GM21526 (cell line): ENCODE results near the gene RAI14.
A peak's percentile ranks its signal among the peaks of the same experiment; 100 is the strongest.

ENCODE experiments used
- ATAC-seq: cut with Tn5 transposase; IDR thresholded peaks from one replicate; pipeline ENCODE4 v1.9.1; 2021; ENCODE audit warnings: moderate library complexity; ENCODE audit not compliant: unreplicated experiment, low FRiP score

The RAI14 gene

DNA sequence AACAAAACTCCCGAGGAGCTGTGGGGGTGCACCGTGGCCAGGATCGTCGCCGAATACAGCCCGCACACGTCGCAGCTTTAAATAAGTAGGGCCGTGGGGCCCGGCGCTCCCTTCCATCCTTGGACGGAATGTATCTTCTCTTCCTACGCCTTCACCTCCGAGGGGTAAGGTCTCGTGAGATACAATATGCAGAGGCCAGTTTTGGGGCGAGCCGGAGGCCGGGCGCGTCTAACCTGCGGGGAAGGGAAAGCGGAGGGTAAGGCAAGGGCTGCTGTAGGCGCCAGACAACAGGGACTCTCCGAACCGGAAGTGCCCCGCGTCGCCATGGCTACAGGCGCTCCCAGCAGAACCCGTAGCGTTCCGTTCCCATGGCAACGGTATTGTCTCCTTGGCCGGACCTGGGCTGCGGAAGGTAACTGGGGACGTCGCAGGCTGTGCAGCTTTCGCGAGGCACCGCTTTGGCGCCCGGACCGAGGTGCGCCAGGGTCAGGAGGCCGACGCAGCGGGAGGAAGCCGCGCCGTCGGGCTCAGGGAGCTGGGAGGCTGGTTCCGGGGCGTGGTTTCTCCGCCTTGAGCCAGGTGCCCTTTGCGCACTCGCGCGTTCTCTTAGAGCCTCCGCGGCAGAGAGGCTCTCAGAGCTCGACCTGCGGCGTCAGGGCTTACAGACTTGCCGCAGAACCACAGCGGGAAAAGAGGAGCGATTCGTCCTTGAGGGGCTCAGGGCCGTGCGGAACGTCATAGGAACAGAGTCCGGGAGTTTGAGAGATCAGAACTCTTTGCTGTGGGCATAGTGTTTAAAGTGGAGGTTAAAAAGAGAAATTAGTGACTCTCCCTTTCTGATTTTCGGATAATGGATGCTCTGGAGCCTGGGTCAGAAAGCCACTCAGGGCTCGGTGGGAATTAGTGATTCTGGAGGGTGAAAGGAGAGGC, 182.9 kb downstream of the RAI14 start, which contains the start of gene TTC23L:
TTC23L (plus strand) TSS at position 380 of the 930 bp plus-strand sequence. CDS start 1,508 bp downstream, outside the sequence.
- peak; percentile 98 for ATAC-seq

DNA sequence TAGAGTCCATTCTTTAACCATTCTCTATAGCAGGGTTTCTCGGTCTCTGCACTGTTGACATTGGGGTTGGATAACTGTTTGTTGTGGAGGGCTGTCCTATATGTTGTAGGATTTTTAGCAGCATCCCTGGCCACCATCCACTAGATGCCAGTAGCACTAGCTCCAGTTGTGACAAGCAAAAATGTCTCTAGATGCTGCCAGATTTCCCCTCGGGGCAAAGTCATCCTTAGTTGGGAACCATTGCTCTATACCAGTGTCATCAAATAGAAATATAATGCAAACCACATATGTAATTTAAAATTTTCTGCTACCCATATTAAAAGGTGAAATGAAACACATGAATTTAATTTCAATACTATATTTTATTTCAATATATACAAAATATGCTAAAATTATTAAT, 185.7 kb downstream of the RAI14 start:
- no peak for ATAC-seq

DNA sequence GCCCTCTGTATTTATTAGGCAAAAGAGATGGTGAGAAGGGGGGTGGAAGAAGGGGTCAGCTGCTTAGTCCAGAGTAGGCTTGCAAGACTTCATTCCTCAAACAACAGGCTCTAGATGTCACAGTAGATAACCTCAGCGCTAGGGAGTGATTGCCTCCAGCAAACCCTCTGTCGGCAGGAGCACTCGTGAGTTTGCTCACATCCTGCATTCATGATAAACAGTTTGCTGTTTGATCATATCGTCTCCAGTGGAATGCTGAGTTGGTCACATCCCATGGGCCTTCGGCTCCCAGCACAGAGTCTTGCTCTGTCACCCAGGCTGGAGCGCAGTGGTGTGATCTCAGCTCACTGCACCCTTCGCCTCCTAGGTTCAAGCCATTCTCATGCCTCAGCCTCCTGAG, 186.4 kb downstream of the RAI14 start:
- no peak for ATAC-seq

DNA sequence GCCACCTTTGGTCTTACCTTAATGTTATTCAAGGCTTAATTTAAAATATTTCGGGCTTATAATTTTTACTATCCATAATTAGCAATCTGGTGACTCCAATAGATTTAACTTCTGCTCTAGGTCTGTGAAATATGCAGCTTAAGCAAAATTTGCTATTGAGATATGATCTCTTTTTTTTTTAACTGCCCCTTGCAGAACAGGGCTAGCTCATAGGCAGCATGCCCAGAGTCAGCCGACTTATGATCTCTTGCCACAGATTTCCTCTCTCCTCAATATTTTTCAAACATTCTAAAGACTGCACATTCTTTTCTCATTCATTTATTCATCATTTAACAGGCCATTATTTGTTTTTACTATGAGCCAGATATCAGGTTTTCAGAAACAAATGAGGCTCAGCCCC, 187.4 kb downstream of the RAI14 start:
- no peak for ATAC-seq

DNA sequence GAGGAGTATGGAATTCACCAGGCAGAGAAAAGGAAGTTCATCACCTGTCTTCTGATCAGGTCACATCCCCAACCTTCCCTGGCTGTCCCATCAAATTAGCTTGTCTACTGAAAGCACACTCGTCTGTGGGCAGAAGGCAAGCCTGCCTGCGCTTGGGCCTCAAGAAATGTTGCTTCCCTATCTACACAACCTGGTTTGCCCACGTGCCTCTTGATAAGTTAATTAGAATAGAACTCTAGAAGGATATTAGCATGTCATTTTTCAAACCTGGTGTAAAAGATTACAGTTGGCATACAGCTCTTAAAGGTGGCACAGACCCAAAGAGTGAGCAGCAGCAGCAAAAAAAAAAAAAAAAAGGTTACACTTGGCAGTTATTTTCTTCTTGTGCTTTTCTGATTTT, 188.0 kb downstream of the RAI14 start:
- no peak for ATAC-seq

DNA sequence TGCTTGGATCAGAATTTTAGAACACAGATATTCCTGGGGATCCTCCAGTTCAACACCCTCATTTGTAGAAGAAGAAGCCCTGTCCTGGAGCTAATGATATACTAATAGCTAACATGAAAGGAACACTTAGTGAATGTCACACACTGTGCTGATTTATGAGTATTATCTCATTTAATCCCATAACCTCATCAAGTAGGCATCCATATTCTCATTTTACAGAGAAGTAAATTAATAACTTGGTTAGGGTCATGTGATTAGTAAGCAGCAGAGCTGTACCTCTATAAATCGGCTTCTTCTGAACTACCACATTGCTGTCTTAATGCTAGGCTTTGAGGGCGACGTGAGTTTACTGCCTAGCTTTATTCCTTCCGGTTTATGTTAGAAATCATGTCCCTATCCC, 188.9 kb downstream of the RAI14 start:
- no peak for ATAC-seq

DNA sequence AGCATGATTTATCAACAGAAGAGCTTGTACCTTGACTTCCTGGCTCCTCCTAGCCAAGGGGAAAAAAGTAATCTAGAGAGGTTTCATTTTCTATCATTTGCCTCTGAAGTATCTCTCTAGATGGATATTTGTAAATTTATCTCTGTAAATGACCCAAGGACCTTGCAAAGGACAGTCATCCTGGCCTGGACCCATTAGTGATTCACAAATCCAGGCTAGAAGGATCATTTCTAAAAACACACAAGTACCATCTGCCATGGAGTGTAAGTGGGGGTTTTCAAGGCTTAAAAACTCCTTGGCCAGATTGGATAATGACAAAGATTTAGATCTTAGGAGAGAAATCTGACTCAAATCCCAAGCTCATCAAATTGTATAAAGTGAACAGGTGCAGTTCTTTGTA, 190.9 kb downstream of the RAI14 start:
- ATAC-seq, result no peak

DNA sequence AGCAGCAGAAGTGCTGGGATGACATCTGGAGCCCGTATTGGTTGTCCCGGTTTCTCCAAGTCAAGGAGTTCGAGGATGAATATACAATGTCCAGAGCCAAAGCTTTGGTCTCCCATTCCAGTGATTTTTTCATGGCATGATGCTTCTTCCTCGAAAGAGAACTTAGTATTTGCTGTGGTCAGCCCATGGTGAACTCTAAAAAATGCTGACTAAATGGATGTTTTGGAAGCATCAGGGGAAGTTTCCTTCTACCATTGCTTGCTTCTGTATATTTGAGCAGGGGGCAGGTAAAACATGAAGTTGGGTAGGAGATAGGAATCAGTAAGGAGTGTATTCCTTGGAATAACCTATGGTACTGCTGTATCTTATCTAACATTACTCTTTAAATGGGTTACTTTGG, 191.4 kb downstream of the RAI14 start:
- ATAC-seq, result no peak

DNA sequence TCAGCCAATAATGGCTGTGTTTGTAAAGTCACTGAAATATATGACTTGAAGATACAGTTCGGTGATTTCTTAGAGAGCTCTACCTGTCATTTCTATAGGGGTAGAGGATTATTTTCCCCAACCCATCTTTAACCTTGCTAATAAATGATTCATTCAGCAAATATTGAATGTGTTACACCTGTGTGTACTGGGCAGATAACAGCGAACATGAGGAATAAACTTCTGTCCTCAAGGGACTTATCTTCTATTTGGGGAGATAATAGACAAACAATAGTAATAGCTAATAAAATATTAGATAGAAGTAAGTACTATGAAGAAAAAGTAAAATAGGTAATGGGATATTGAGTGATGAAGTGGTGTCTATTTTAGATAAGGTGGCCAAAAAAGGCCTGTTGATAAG, 192.1 kb downstream of the RAI14 start:
- ATAC-seq, result no peak

DNA sequence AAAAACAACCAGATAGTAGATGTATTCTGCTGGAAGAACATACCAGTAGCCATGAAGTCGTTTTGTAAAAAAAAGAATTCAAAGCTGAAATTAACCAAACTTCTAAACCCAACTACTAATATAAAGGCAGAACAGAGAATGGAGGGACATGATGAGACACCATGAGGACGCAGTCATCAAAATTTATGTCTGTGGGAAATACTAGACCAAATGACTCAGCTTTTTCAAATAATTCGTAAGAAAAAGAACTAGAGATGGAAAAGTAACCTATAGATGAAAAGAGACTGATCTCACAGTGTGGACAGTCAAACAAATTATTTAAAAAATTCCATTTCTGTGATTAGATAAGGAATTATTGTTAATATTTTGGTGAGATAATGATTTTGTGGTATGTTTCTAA, 193.1 kb downstream of the RAI14 start:
- no peak for ATAC-seq

DNA sequence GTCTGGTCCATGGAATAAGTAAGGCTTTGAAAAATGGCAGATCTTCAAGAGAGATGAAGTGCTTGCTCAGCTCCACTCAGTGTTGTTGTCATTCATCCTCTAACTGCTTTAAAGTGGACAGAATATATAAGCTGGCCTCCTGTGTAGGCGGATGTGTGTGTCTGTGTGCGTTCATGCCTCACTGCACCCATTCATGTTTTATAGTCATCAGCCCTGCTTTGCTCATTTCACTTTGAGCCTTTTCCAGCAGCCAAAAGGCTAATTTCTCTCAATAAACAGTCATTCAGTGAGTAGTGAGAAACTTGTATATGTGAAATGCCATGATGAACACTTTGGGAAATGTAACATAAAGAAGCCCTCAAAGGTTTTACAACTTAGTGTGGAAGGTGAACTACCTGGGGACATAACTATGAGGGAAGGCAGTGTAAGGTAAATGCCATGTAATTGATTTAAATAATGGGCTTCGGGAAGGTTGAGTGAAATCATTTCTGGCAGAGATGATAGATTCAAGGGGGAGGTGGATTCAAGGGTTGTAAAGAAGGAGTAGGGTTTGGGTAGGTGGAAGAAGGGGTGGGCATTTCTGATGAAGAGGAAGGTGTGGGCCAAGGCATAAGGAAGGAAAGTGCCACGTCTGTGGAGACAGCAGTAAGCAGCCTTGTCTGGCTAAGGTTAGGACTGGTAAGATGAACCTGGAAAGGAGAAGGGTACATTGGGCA, 198.5 kb downstream of the RAI14 start:
- peak; percentile 98 for ATAC-seq

DNA sequence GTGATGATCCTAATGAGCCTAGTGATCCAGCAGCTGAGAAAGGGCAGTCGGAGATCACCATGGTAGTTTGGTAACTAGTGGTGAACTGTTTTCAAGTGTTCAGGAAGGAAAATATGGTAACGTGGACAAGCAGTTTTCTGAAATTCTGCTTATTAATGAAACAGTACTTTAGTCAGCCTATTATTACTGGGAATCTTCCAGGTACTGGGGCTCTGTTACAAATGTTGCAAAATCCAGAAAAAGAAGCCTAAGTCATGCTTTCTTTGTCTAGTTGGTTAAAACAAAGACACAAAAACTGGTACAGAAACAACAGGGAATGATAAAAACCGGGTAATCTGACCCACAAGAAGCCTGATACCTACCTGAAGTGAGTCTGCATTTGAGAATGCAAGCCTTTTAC, 201.0 kb downstream of the RAI14 start:
- ATAC-seq, result no peak

DNA sequence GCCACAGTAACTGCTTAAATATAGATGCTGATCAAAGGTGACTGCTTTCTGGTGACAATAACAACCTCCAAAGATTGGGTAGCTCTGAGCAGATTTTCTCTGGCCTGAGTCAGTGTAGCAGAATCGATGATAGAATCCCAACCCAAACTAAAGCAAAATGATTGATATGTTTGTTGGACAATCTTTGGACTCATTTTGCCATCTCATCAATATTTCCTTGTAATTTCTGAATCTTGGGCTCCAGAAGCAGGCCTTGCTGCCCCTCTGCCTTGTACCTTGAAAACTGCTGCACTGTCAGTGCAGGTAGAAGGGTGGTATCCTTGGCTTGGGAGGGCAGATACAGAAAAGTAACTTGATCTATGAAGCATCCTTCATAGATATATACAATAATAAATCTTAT, 201.8 kb downstream of the RAI14 start:
- no peak for ATAC-seq

DNA sequence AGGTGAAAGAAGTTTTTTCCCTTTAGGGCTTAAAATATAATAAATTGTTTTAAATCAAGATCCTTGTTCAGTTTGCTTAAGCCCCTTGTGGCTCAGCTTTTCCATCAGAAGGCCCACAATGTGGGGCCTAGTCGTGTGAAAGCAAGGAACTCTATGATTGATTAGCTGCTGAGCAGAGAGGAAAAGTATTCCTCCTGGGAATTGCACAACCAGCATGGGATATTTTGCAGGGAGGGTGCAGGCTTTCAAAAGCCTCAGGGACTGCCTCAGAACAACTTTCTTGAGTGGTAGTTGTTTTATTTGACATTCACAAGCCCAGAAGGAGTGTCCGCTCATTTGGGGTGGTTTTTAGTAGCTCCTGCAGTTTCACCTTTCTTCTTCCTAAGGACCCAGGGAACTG, 202.7 kb downstream of the RAI14 start:
- ATAC-seq, result no peak

DNA sequence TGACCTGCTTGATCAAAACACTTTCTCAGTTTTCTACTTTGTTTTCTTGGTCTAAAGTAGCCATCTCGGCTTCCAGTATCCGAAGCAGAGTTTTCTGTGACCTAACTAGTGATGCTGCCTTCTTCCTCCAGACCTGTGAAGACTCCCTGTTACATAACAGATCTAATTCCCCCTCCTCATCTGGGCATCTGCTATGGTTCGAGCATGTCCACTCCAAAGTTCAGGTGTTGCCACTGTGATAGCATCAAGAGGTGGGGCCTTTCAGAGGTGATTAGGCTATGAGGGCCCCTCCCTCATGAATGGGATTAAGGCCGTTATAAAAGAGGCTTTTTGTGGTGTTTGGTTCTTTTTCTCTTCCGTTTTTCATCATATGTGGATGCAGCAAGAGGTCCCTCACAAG, 203.1 kb downstream of the RAI14 start:
- no peak for ATAC-seq

DNA sequence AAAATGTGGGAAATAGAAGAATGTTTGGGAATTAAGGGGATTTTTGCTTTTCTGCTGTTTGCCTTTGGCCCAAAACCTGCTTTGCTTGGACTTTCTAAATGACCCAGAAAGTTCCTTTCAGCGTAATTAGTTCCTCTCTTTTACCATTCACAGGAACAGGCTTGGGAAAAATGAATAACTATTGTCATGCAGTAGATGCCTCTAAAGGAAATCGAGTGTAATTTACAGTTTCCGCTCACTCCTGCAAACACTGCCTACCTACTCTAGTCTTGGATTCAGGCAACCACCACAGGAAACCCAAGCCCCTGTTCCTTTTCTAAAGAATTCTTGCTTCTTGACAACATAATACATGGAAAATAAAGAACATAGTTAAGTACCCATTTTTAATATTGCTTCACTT, 207.8 kb downstream of the RAI14 start:
- ATAC-seq, result no peak

DNA sequence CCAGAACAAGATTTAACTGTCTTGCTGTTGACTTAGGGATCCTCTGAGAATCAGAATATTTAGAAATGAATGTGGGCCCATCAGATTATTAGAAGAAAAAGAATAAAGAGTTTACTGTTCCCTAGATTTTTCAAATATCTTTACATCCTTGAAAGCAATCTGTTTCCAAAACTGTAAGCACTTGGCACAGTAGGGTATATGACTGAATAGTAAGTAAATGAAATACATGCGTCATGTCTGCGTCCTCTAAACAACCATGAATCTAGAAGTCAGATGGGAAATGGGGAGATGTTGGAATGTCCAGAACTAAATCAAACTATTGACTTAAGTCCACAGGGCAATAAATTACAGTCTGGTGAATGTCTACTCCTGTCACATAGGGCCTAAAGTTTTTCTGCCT, 209.0 kb downstream of the RAI14 start:
- no peak for ATAC-seq

DNA sequence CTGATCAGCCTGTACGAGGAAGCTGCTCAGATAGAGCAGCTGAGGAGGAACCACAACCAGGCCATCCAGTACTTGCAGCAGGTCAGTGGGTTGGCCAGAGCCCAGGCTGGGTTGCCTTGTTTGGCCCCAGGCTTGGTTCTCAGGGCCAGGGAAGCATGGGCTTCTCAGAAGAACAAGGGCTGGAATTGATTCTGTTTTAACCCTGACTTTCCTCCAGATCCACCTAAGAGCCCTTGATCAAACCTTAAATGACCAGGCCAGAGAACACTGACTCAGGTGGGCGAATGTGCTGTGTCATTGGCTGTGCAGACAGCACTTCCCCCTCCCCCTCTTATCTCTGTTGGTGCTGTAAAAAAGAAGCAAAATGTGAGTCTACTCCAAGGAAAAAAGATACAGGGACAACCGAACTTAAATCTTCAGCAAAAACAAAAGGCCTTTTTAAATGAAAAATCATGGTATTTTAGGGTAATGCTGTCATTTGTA, 210.9 kb downstream of the RAI14 start:
- no peak for ATAC-seq

DNA sequence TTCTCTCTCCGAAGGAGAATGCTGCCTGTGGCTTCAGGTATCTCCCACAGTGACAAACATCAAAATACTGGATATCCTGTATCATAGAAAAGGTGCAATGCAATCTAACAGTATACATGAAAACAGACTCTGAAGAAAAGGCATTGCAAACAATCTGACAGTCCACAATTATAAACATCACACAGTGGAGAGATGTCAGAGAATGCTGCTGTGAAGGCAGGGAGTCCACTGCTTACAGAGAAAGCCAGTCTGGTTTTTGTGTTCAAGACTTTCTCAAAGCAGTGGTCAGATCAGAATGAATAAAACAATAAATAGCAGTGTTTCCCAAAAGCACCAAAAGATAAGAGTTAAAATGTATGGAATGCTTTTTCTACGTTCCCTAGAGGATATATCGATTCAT, 211.5 kb downstream of the RAI14 start:
- ATAC-seq, result no peak

DNA sequence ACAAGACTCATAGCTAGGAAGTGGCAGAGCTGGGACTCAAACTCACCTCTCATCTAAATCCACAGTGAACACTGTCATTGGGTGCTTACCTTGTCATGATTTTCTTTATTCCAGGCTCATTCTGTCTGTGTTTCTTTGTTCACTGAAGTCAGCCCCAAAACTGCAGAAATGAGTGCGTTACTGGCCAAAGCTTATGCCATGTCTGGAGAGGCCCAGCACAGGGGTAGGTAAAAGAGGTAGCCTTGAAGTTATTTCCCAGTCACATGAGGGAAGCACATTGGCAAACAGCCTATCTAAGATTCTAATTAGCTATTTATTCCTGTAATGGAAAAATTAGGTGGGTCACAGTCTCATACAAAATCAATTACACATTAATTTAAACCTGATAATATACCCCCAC, 212.7 kb downstream of the RAI14 start:
- no peak for ATAC-seq

DNA sequence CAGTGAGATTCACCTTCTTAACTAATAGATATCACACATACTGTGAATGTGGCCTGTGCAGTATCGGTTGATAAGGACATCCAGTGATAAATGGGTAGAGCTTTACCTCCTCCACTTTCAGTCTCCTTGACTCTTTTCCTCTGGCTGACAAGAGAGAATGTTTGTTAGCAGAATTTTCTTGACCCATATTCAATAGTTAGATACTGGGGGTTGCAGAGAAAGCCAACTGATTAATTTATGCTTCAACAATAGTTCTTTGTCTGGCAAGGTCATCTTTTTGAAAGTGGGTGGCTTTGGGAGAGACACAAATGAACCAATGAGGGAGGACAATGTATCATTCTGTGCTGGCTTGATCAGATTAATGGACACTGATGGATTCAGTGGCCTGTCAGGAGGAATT, 213.1 kb downstream of the RAI14 start:
- no peak for ATAC-seq

DNA sequence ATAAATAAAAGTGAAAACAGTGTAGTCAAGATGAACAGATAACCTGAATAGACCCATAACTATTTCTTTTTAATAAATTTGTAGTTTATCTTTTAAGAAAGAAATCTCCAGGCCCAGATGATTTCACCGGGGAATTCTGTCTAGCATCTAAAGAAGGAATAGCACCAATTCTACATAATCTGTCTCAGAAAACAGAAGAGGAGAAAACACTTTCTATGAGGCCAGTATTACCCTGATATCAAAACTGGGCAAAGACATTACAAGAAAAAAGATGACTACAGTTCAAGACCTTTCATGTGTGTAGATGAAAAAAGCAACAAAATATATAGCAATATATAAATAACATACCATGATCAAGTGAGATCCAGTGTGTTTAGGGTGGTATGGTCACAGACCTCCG, 214.3 kb downstream of the RAI14 start:
- ATAC-seq, result no peak
